ENCODE data around the gene DNAJC28.
"Not testable (repeated sequence)": the region's sequence is repeated elsewhere in the genome, so short reads cannot be mapped to it uniquely, and the experiment has no call there.

Gene DNAJC28

DNA sequence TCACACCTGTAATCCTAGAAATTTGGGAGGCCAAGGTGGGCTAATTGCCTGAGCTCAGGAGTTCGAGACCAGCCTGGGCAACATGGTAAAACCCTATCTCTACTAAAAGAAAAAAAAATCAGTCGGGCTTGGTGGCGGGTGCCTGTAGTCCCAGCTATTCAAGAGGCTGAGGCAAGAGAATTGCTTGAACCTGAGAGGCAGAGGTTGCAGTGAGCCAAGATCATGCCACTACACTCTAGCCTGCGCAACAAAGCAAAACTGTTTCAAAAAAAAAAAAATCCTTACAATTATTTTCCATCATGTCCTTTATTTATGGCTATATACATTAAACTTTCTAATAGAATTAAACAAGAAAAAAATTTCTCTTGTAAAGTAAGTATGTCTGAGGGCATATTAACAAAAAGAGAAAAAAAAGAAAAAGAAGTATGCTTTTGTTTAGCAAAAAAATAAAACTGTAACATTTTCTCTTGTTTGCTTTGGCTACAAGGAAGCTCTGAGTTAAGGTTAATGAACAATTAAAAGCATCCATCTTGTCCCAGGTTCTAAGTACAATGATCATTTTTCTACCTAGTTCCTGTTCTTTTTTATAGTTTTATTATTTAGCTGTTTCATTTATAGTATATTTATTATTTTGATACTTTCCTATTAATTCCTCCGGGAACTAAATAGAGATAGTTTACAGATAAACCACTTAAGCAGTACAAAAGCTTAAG, 29.8 kb downstream of the DNAJC28 start:
- H3K36me3 ChIP-seq (ENCODE audit: control insufficient read depth in 2 of 2, insufficient read depth in 2 of 2, low read length in 2 of 2) = peaks cover 9 to 24% of the 10 kb centered on the region in 2 donors
- no peak overlapping the region for H3K9ac ChIP-seq (ENCODE audit: low read length in 2 of 2)
- H3K9me3 ChIP-seq (ENCODE audit: control insufficient read depth in 2 of 2, low read length in 2 of 2) = no peaks in the 10 kb centered on the region
- H3K4me1 ChIP-seq (ENCODE audit: control insufficient read depth, insufficient read depth, low read length) = no peaks in the 10 kb centered on the region
- H3K4me3 ChIP-seq (ENCODE audit: low read length in 2 of 2) = no peak overlapping the region
- H3K27me3 ChIP-seq (ENCODE audit: control insufficient read depth in 1 of 2, insufficient read depth in 2 of 2, low read length in 2 of 2) = no peaks in the 10 kb centered on the region
- no peak overlapping the region for H3K27ac ChIP-seq (ENCODE audit: low read length)

GRCh38 chr21:33458861-33459260, 32.7 kb downstream of the DNAJC28 start:
- Histone ChIP-seq H3K9me3 (ENCODE audit: control insufficient read depth in 2 of 2, low read length in 2 of 2) (no peaks in the 10 kb centered on the region), H3K36me3 (ENCODE audit: control insufficient read depth in 2 of 2, insufficient read depth in 2 of 2, low read length in 2 of 2) (peaks cover 17 to 29% of the 10 kb centered on the region in 2 donors), H3K27ac (ENCODE audit: low read length) (no peak overlapping the region), H3K4me3 (ENCODE audit: low read length in 2 of 2) (no peak overlapping the region), H3K9ac (ENCODE audit: low read length in 2 of 2) (no peak overlapping the region), H3K4me1 (ENCODE audit: control insufficient read depth, insufficient read depth, low read length) (no peaks in the 10 kb centered on the region), H3K27me3 (ENCODE audit: control insufficient read depth in 1 of 2, insufficient read depth in 2 of 2, low read length in 2 of 2) (no peaks in the 10 kb centered on the region)

GRCh38 chr21:33455686-33456446, 35.6 kb downstream of the DNAJC28 start:
- no peaks in the 10 kb centered on the region for H3K27me3 ChIP-seq (ENCODE audit: control insufficient read depth in 1 of 2, insufficient read depth in 2 of 2, low read length in 2 of 2)
- H3K9ac ChIP-seq (ENCODE audit: low read length in 2 of 2) = no peak overlapping the region
- H3K36me3 ChIP-seq (ENCODE audit: control insufficient read depth in 2 of 2, insufficient read depth in 2 of 2, low read length in 2 of 2) = peaks cover 17 to 32% of the 10 kb centered on the region in 2 donors

DNA sequence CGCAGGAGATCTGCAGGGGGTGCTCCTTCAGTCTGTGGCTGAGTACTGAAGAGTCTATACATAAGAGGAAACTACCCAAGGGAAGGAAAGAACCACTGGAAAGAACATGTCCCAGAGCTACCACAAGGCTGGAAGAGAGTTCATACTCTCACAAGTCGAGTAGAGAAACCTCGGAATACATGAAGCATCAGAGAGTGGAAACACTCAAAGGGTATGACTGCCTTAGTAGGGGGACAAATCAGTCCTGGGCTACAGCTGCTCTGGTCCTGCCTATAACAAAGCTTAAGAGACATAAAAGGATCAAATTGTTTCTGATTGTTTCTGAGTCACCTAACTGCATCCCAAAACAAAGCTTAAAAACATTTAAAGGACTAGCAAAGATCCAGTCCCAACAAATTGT, 39.2 kb downstream of the DNAJC28 start:
- Histone ChIP-seq H3K27ac (ENCODE audit: low read length) (no peak overlapping the region), H3K27me3 (ENCODE audit: control insufficient read depth in 1 of 2, insufficient read depth in 2 of 2, low read length in 2 of 2) (no peaks in the 10 kb centered on the region), H3K4me3 (ENCODE audit: low read length in 2 of 2) (no peak overlapping the region), H3K36me3 (ENCODE audit: control insufficient read depth in 2 of 2, insufficient read depth in 2 of 2, low read length in 2 of 2) (peaks cover 15 to 18% of the 10 kb centered on the region in 2 donors), H3K4me1 (ENCODE audit: control insufficient read depth, insufficient read depth, low read length) (no peaks in the 10 kb centered on the region), H3K9me3 (ENCODE audit: control insufficient read depth in 2 of 2, low read length in 2 of 2) (no peaks in the 10 kb centered on the region), H3K9ac (ENCODE audit: low read length in 2 of 2) (no peak overlapping the region)

More at GRCh38 chr21:33455686-33456446, 35.6 kb downstream of the DNAJC28 start:
- no peaks in the 10 kb centered on the region for H3K4me1 ChIP-seq (ENCODE audit: control insufficient read depth, insufficient read depth, low read length)
- no peak overlapping the region for H3K27ac ChIP-seq (ENCODE audit: low read length)
- no peak overlapping the region for H3K4me3 ChIP-seq (ENCODE audit: low read length in 2 of 2)
- H3K9me3 ChIP-seq (ENCODE audit: control insufficient read depth in 2 of 2, low read length in 2 of 2) = no peaks in the 10 kb centered on the region

DNA sequence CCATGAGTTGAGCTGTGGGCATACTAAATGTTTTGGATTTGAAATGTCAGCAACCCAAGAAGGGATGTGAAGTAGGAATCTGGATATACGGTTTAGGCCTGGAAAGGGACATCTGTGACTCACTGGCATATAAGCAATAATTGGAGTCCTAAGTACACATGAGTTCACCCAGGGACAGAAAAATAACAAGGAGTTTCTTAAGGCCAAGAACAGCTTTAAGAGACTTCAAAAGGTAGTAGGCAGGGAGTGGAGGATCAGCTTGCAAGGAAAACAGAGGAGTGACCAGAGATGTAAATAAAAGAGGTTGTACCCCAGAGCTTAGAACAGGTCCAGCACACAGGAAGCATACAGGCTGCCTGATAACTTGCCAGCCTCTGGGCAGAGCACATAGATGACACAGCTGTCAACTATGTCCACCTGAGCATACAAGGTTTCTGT, 39.9 kb downstream of the DNAJC28 start:
- Histone ChIP-seq H3K9ac (ENCODE audit: low read length in 2 of 2) (peak overlapping the region in 1 of 2 donors; percentile 42), H3K27me3 (ENCODE audit: control insufficient read depth in 1 of 2, insufficient read depth in 2 of 2, low read length in 2 of 2) (no peaks in the 10 kb centered on the region), H3K4me1 (ENCODE audit: control insufficient read depth, insufficient read depth, low read length) (no peaks in the 10 kb centered on the region), H3K36me3 (ENCODE audit: control insufficient read depth in 2 of 2, insufficient read depth in 2 of 2, low read length in 2 of 2) (peaks cover 15 to 18% of the 10 kb centered on the region in 2 donors), H3K9me3 (ENCODE audit: control insufficient read depth in 2 of 2, low read length in 2 of 2) (no peaks in the 10 kb centered on the region), H3K27ac (ENCODE audit: low read length) (no peak overlapping the region), H3K4me3 (ENCODE audit: low read length in 2 of 2) (no peak overlapping the region)

DNA sequence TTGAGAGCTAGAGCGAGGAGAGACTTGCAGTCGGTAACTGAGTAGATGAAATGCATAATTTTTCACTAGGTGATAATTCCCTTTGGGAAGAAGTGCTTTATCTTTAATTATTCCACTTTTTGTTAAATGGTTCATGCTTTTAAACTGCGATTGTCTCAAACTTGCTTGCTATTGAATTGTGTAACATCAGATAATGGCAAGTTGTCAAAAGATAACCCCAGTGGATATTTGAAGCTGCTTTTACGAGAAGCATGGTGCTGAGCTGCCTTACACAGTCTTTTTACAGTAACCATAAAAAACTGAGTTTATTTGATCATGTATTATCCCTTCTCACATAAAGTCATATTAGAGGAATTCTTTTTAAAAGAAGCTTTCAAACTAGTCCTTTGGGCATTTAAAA, 41.9 kb downstream of the DNAJC28 start:
- no peak overlapping the region for H3K4me3 ChIP-seq (ENCODE audit: low read length in 2 of 2)
- H3K36me3 ChIP-seq (ENCODE audit: control insufficient read depth in 2 of 2, insufficient read depth in 2 of 2, low read length in 2 of 2) = peaks cover 8 to 12% of the 10 kb centered on the region in 2 donors
- H3K9me3 ChIP-seq (ENCODE audit: control insufficient read depth in 2 of 2, low read length in 2 of 2) = no peaks in the 10 kb centered on the region
- no peaks in the 10 kb centered on the region for H3K4me1 ChIP-seq (ENCODE audit: control insufficient read depth, insufficient read depth, low read length)
- H3K9ac ChIP-seq (ENCODE audit: low read length in 2 of 2) = no peak overlapping the region
- H3K27me3 ChIP-seq (ENCODE audit: control insufficient read depth in 1 of 2, insufficient read depth in 2 of 2, low read length in 2 of 2) = no peaks in the 10 kb centered on the region
- no peak overlapping the region for H3K27ac ChIP-seq (ENCODE audit: low read length)

DNA sequence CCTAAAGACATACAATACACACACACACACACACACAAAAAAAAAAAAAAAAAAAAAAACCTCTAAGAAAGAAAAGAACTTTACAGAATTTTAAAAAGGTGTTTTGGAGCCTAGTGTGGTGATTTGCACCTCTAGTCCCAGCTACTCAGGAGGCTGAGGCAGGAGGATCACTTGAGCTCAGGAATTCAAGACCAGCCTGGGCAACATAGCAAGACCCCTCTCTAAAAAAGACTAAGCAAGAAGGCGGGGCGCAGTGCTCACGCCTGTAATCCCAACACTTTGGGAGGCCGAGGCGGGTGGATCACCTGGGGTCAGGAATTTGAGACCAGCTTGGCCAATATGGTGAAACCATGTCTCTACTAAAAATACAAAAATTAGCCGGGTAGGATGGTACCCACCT, 44.9 kb downstream of the DNAJC28 start:
- not testable (repeated sequence) for H3K27ac ChIP-seq (ENCODE audit: low read length); H3K4me3 ChIP-seq (ENCODE audit: low read length in 2 of 2); H3K4me1 ChIP-seq (ENCODE audit: control insufficient read depth, insufficient read depth, low read length); H3K27me3 ChIP-seq (ENCODE audit: control insufficient read depth in 1 of 2, insufficient read depth in 2 of 2, low read length in 2 of 2); H3K9me3 ChIP-seq (ENCODE audit: control insufficient read depth in 2 of 2, low read length in 2 of 2); H3K9ac ChIP-seq (ENCODE audit: low read length in 2 of 2); H3K36me3 ChIP-seq (ENCODE audit: control insufficient read depth in 2 of 2, insufficient read depth in 2 of 2, low read length in 2 of 2)

DNA sequence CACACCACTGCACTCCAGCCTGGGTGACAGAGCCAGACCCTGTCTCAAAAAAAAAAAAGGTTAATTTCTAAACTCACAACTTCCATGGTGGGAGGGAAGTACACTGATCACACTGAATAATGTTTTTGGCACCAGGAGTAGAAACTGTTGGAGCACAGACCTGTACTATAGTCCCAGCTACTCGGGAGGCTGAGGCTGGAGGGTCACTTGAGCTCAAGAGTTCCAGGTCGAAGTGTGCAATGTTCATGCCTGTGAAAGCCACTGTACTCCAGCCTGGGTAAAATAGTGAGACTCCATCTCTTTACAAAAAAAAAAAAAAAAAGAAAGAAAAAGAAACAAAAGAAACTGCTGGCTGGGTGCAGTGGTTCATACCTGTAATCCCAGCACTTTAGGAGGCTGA, 47.0 kb downstream of the DNAJC28 start:
- Histone ChIP-seq H3K36me3 (ENCODE audit: control insufficient read depth in 2 of 2, insufficient read depth in 2 of 2, low read length in 2 of 2) (peaks cover 0 to 2% of the 10 kb centered on the region in 2 donors), H3K9me3 (ENCODE audit: control insufficient read depth in 2 of 2, low read length in 2 of 2) (no peaks in the 10 kb centered on the region), H3K4me3 (ENCODE audit: low read length in 2 of 2) (no peak overlapping the region), H3K9ac (ENCODE audit: low read length in 2 of 2) (no peak overlapping the region), H3K4me1 (ENCODE audit: control insufficient read depth, insufficient read depth, low read length) (peaks cover 7% of the 10 kb centered on the region), H3K27me3 (ENCODE audit: control insufficient read depth in 1 of 2, insufficient read depth in 2 of 2, low read length in 2 of 2) (no peaks in the 10 kb centered on the region), H3K27ac (ENCODE audit: low read length) (no peak overlapping the region)

DNA sequence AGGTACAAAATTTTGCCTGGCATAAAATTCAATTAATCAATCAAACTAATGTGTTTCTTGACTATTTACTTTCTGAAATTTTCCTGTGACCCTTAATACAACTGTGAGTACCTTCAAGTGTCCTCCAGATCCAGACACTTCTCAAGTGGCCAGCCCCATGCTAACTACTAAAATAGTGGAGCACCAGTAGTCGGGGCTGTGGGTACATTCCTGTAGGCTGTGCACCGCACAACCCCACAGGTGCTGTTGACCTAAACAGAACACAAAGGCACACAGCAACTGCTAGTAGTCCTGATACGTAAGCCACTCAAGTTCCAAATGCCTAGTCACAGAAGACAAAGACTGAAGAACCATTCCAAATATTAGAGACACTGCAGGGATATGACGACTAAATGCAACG, 48.3 kb downstream of the DNAJC28 start:
- Histone ChIP-seq H3K36me3 (ENCODE audit: control insufficient read depth in 2 of 2, insufficient read depth in 2 of 2, low read length in 2 of 2) (peaks cover 6 to 8% of the 10 kb centered on the region in 2 donors), H3K4me1 (ENCODE audit: control insufficient read depth, insufficient read depth, low read length) (peaks cover 7% of the 10 kb centered on the region), H3K4me3 (ENCODE audit: low read length in 2 of 2) (no peak overlapping the region), H3K27ac (ENCODE audit: low read length) (no peak overlapping the region), H3K27me3 (ENCODE audit: control insufficient read depth in 1 of 2, insufficient read depth in 2 of 2, low read length in 2 of 2) (no peaks in the 10 kb centered on the region), H3K9ac (ENCODE audit: low read length in 2 of 2) (no peak overlapping the region), H3K9me3 (ENCODE audit: control insufficient read depth in 2 of 2, low read length in 2 of 2) (no peaks in the 10 kb centered on the region)

DNA sequence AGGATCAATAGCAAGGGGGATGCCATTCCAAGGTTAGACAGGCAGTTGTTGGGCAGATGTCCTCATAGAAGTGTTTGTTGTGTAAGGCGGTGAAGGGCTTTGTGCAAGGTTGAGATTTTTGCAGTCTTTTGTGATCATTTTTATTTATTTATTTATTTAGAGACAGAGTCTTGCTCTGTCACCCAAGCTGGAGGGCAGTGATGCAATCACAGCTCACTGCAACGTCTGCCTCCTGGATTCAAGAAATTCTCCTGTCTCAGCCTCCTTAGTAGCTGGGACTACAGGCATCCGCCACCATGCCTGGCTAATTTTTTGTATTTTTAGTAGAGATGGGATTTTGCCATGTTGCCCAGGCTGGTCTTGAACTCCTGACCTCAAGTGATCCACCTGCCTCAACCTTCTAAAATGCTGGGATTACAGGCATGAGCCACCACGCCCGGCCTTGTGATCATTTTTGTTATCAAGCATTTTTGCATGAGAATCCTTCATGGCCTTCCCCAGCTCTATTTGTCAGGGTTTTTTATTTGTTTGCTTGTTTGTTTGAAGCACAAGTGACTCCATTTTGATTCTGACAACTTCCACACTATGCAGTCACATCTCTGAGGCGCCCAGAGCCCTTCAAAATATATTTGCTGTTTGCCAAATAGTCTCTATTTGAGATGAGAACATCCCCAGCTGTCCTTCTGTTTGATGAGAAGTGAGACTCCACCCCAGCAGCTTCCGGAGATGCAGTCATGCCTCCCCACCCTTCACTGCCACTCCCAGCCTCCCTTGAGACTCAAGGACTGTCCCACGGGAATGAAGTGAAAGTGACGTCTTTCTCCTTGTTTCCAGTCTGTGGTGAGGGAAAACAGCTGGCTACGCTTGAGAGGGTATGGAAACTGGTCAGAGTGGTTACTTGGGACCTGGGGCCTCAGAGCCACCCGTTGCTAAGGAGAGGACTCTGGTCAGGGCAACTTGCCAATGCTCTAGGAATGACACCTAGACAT, 49.7 kb downstream of the DNAJC28 start:
- H3K36me3 ChIP-seq (ENCODE audit: control insufficient read depth in 2 of 2, insufficient read depth in 2 of 2, low read length in 2 of 2) = peaks cover 15 to 16% of the 10 kb centered on the region in 2 donors
- peak overlapping the region; percentile 46 for H3K27ac ChIP-seq (ENCODE audit: low read length)
- no peak overlapping the region for H3K4me3 ChIP-seq (ENCODE audit: low read length in 2 of 2)
- H3K27me3 ChIP-seq (ENCODE audit: control insufficient read depth in 1 of 2, insufficient read depth in 2 of 2, low read length in 2 of 2) = no peaks in the 10 kb centered on the region
- H3K4me1 ChIP-seq (ENCODE audit: control insufficient read depth, insufficient read depth, low read length) = peaks cover 7% of the 10 kb centered on the region
- no peak overlapping the region for H3K9ac ChIP-seq (ENCODE audit: low read length in 2 of 2)
- H3K9me3 ChIP-seq (ENCODE audit: control insufficient read depth in 2 of 2, low read length in 2 of 2) = no peaks in the 10 kb centered on the region
